ENCODE data around the gene NOXA1.

The NOXA1 gene

GRCh38 chr9:137432687-137433348, 9.6 kb downstream of the NOXA1 start:
- H3K27me3 Mint-ChIP-seq (ENCODE audit: low read depth) = no peaks in the 10 kb centered on the region
- H3K36me3 Mint-ChIP-seq (ENCODE audit: low read depth) = no peaks in the 10 kb centered on the region
- H3K4me3 Mint-ChIP-seq = no peak overlapping the region
- no peaks in the 10 kb centered on the region for H3K9me3 Mint-ChIP-seq
- no peak overlapping the region for H3K27ac Mint-ChIP-seq
- H3K4me1 Mint-ChIP-seq = no peaks in the 10 kb centered on the region
- no peak for TF ChIP-seq CTCF (IDR thresholded peaks at IDR 0.05; ENCODE audit: unreplicated experiment in 3 of 3)

DNA sequence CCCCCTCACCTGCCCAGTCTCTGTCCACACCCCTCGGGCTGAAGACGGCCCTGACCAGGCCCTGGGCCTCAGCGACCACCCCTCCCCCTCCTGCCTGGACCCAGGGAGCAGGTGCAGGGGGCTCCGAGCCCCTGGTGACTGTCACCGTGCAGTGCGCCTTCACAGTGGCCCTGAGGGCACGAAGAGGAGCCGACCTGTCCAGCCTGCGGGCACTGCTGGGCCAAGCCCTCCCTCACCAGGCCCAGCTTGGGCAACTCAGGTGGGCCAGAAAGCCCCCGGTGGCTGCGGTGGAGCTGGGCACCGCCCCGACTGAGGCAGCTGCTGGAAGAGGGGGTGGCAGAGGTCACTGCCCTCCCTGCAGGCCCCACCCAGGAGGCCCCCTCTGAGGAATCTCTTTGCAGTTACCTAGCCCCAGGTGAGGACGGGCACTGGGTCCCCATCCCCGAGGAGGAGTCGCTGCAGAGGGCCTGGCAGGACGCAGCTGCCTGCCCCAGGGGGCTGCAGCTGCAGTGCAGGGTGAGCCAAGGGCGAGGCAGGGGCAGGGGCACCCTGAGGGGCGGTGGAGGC, 10.2 kb downstream of the NOXA1 start:
- Mint-ChIP-seq H3K4me3 (no peak overlapping the region), H3K36me3 (ENCODE audit: low read depth) (no peaks in the 10 kb centered on the region), H3K27ac (no peak overlapping the region), H3K9me3 (no peaks in the 10 kb centered on the region), H3K4me1 (no peaks in the 10 kb centered on the region), H3K27me3 (ENCODE audit: low read depth) (no peaks in the 10 kb centered on the region)
- TF ChIP-seq CTCF (IDR thresholded peaks at IDR 0.05; ENCODE audit: unreplicated experiment in 3 of 3) = no peak

DNA sequence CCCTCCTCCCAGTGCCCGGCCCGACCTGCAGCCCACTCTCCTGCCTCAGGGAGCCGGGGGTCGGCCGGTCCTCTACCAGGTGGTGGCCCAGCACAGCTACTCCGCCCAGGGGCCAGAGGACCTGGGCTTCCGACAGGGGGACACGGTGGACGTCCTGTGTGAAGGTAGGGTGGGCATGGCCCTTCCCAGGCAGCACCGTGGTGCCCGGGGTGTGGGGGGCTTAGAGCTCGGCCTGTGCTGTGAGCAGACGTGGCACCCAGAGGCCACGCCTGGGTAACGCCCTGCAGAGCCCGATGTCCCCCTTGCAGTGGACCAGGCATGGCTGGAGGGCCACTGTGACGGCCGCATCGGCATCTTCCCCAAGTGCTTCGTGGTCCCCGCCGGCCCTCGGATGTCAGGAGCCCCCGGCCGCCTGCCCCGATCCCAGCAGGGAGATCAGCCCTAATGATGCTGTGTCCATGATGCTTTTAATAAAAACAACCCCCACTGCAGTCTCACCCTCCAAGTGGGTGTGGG, 10.8 kb downstream of the NOXA1 start:
- H3K36me3 Mint-ChIP-seq (ENCODE audit: low read depth) = no peaks in the 10 kb centered on the region
- TF ChIP-seq CTCF (IDR thresholded peaks at IDR 0.05; ENCODE audit: unreplicated experiment in 3 of 3) = no peak
- H3K4me3 Mint-ChIP-seq = no peak overlapping the region
- no peaks in the 10 kb centered on the region for H3K4me1 Mint-ChIP-seq
- H3K9me3 Mint-ChIP-seq = no peaks in the 10 kb centered on the region
- H3K27me3 Mint-ChIP-seq (ENCODE audit: low read depth) = peaks cover under 1% of the 10 kb centered on the region
- no peak overlapping the region for H3K27ac Mint-ChIP-seq

GRCh38 chr9:137434498-137435380, 11.5 kb downstream of the NOXA1 start:
- Mint-ChIP-seq H3K36me3 (ENCODE audit: low read depth) (no peaks in the 10 kb centered on the region), H3K27ac (no peak overlapping the region), H3K4me3 (no peak overlapping the region), H3K9me3 (no peaks in the 10 kb centered on the region), H3K27me3 (ENCODE audit: low read depth) (peaks cover 5% of the 10 kb centered on the region), H3K4me1 (no peaks in the 10 kb centered on the region)
- TF ChIP-seq CTCF (IDR thresholded peaks at IDR 0.05; ENCODE audit: unreplicated experiment in 3 of 3) = no peak

GRCh38 chr9:137435381-137435891, 12.2 kb downstream of the NOXA1 start:
- Mint-ChIP-seq H3K4me1 (no peaks in the 10 kb centered on the region), H3K9me3 (no peaks in the 10 kb centered on the region)
- TF ChIP-seq CTCF (IDR thresholded peaks at IDR 0.05; ENCODE audit: unreplicated experiment in 3 of 3) = no peak

More at GRCh38 chr9:137435381-137435891, 12.2 kb downstream of the NOXA1 start:
- no peak overlapping the region for H3K27ac Mint-ChIP-seq
- H3K27me3 Mint-ChIP-seq (ENCODE audit: low read depth) = peaks cover 5% of the 10 kb centered on the region
- no peaks in the 10 kb centered on the region for H3K36me3 Mint-ChIP-seq (ENCODE audit: low read depth)
- H3K4me3 Mint-ChIP-seq = no peak overlapping the region
